Right cardiac atrium (tissue), 5 donors: ENCODE results near the gene KCNJ15. TPM values are rescaled to one million over a fixed set of nuclear protein-coding genes. Genes with fewer than 3 reads are reported as not detected.

Source experiments
- polyA plus RNA-seq: library from polyadenylated mRNA; stranded (reverse); fragments of 200-250 nt; gene quantifications from one replicate; pipeline ENCODE4 v1.2.3, GENCODE V29; 2013
- total RNA-seq, 4 donors: library from RNA; stranded (reverse); fragmentation: NEBNext Ultra II Directional; extraction: Animal tissue kit (Norgen Biotek cat#: 25700); gene quantifications; one replicate each; pipeline ENCODE4 v1.2.1, GENCODE V29; 2021
- donor health status: healthy with polysubstance abuse.
- donor health status: DM: no; HTN: yes; CAD: no.
- donor health status: DM: no; HTN: no; CAD: no.
- donor health status: DM: no; HTN: yes; CAD: no; lungs with severe emphysema.
- donor health status: DM: yes; HTN: yes; CAD: no.

Gene KCNJ15
- total and polyA plus RNA-seq, 5 donors = 0.18 to 0.97 (median 0.47) TPM

Other genes starting within 250 kb of the KCNJ15 start
- 10 to 100 TPM; 10.7 to 20.1 (median 17.9) TPM for gene ERG, start 241.5 kb downstream of the KCNJ15 start, total RNA-seq
- 6.6 TPM for gene ERG, start 241.5 kb downstream of the KCNJ15 start, polyA plus RNA-seq